GM18870 (cell line): ENCODE results near the gene HOXD9.

Experiments
- ATAC-seq: cut with Tn5 transposase; IDR thresholded peaks from one replicate; pipeline ENCODE4 v1.9.1; 2021; ENCODE audit warnings: moderate library complexity; ENCODE audit not compliant: unreplicated experiment

HOXD9 gene

DNA sequence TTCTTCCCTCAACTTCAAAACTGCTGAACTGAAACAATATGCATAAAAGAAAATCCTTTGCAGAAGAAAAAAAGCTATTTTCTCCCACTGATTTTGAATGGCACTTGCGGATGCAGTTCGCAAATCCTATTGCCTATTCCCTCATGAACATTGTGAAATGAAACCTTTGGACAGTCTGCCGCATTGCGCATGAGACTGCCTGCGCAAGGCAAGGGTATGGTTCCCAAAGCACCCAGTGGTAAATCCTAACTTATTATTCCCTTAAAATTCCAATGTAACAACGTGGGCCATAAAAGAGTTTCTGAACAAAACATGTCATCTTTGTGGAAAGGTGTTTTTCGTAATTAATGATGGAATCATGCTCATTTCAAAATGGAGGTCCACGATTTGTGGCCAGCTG is 15.4 kb downstream of the HOXD9 start:
- no peak for ATAC-seq

DNA sequence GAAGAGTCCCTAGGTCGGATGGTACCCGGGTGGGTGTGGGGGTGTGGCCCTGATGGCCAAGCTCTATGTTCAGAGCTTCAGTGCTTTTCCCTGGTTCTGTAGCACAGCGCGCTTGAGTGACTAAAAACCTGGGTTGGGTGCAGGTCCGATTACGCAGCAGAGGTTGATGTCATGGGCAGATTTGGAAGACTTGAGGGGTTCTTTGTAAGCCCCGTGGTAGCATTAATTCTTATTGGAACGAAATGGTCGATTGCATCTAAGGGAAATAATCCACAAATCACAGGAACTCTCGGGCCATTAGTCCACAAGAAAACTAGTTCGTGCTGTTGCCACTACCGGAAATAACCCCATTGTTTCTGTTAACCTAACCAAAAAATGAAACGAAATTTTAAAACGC is 16.0 kb downstream of the HOXD9 start:
- ATAC-seq: no peak

GRCh38 chr2:176138923-176139660 is 16.6 kb downstream of the HOXD9 start:
- no peak for ATAC-seq

DNA sequence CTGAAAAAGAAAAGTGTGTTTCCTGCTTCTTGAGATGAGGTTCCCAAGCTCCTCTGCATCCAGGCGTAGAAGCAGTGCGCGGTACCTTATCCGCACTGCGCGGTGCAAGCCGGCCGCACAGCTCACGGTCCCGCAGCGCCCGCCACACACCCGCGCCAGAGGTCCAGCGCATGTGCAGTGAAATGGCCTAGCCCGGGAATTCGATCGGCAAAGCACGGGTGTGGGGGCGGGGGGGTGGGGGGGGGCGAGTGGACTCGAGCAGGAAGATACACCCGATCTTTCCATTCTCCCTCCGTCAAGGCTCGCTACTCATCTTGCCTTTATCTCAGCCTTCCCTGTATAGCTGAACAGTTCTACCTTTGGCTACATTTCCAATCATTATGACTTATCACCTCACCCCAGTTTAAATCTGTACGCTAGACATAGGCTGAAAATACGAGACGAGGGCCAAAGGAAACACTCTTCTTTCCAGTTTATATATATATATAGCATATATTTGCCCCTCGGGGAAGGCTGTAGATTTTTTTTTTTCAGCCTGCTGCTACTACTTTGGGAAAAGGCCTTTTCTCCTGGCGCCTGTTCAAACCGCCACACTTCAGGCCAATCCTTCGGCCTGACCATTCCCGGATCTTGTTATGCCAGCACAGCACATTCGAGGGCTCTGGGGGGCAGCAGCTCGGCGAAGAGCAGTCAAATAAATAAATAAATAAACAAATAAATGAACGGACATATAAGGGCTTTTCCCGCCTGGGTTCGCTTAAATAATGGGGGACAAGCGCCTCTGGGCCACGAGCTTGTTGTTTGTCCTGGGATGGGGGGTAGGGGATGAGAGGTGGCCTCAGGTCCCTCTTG is 17.4 kb downstream of the HOXD9 start:
- no peak for ATAC-seq

DNA sequence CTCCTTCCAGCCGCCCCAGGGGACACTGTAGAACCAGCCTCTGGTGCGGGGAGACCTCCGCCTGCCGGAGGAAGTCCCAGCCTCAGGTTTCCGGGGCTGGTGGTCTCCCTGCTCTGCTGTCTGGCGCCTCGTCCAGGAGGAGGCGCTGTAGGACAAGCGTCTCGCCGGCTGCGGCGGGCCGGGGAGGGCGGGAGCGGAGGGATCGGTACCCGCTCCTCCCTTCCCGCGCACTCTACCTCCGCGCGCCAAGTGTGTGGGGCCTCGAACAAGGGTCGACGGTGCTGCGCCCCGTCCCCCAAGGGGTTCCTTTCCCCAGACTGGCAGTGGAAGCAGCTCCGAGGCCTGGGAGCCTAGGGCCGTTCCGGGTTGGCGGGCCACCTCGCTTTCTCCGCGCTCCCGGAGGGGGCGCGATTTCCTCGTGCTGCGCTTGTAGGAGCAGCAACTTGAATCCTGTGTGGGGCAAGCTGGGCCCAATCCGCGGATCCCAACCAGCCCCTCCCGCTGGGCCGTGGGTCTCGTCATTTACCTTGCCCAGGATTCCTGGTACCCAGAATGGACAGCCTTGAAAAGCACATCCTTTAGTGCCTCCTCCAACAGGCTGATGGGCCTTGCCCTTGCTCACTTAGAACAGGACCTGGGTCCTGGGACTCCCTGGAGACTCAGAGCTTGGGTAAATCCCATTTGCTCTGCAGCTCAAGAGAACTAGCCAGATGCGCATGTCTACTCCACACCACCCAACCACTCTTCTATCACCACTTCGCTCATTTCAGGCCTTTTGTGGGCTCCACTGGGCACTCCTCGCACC is 18.2 kb downstream of the HOXD9 start:
- peak; percentile 83 for ATAC-seq

DNA sequence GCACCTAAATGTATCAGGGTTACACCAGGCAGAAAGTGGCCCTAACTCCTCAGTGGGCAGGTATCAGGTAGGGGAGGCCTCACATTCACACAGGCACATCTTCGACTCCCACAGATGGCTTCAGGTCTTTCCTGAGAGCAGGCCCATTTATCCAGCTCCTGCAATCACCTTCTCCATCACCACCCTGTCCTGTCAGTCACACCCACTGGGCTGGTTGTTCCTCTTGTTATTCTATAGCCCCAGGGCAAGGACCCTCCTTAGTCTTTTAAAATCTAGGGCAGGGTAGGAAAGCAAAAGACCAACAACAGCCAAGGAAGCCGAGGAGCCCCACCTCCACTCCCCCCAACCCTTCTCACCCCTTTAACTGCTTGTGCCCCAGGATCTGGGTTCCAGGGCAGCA is 19.8 kb downstream of the HOXD9 start:
- ATAC-seq: no peak

GRCh38 chr2:176145085-176145969 is 22.8 kb downstream of the HOXD9 start:
- ATAC-seq: no peak

DNA sequence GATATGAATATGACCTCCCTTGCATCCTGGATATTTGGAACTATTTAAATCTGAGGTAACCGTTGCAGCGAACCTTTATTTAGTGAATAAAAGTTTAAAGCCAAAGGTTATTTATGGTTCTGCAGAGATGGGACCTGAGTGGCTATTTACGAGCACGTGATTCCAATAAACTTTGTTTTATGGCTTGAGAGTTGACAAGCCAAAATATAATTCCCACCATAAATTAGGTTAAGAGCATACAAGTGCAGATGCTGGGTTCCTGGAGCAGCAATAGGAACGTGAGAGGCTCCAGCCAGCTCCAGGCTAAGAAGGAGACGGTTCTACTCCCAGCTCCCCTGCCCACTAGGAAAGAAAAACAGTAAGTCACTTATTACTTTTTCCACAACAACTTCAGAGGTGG is 23.6 kb downstream of the HOXD9 start:
- no peak for ATAC-seq

DNA sequence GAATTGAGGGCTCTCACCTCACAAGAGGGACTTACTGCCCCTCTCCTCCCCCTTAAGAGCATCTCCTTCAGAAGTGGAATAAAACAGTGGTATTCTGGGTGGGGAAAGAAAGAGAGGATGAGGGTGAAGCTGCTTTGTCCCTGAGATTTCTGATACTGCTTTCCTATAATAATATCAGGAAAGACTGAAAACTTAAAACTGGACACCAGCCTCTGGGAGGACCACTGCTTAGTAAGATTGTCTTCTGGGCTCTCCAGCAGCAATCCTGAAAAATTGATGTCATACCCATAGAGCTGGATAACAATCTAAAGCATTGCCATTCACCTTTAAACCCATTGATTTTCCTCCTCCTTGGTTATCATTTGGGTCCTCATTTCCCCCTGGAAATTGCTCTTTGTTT is 24.1 kb downstream of the HOXD9 start:
- ATAC-seq: no peak

DNA sequence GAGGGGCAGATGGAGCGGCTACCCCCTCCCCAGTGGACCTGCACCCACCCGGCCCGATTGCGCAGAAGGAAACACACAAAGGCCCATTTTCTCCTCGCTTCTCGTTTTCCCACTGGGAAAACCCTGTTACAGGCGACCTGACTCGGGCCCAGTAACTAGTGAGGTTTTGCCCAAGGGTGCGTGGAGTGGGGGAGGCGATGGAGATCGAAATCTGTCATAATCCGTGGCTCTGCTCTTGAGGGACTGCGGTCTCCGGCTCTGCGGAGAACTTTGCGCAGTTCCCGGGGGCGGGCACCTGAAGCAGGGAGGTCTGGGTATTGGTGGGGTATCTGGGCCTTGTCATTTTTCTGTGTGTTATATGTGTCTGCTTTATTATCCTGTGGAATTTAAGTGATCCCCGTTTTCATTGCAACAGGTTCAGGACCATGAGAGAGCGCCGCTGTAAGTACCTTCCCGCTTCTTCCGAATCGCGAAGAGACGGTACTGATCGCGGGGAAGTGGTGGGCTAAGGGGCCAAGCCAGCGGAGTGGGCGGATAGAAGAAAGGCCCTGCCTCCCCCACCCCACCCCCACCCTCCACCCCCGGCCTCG is 24.8 kb downstream of the HOXD9 start:
- ATAC-seq: no peak

DNA sequence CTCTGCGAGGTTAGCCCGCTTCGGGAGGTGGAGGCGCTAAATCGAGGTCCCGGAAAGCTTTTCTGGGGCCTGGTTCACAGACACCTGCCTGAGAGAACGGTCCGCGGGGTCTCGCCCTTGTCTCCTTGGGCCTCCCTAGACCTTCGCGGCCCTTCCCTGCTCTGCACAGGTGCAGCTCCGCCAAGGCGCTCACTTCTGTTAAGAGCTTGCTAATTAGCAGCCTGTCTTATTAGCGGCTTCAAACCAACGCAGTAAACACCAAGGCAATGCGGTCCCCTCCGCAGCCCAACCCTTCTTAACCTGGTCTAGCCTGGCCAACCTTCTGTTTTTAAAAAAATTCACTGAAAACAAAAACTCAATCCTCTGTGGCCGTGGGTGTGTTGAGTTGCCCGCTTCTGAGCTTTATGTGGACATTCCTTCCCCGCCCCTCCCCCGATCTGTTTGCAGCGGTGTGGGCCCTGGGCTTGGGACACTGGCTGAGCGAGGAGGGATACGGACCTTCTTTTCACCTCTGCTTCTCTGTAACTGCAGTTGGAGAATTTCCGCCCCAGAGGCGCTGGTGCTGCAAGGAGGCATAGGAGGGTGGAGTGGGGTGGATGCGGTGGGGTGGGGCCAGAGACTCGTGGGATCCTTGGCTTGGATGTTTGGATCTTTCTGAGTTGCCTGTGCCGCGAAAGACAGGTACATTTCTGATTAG is 25.4 kb downstream of the HOXD9 start:
- ATAC-seq: no peak

GRCh38 chr2:176148751-176149421 is 26.4 kb downstream of the HOXD9 start:
- ATAC-seq: no peak

DNA sequence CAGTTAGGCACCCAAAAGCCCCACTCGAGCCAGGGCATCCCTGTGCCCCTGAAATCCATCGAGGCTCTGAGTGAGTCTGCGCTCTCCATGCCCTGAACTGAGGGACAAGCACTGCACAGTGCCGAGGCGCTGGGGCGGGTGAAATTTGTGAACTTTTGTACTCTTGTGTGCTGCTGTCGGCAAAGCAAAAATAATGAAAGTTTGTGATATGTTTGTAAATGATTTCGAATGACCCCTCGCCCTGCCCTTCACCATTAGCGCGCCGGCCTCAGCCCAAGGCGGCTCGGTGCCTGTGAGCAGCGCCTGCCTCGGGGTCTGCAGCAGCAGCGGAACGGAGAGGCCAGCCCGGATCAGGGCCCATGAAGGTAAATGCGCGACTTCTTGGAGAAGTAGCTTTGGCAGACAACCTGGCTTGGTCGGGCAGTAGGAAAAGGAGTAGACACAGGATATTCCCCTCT is 27.0 kb downstream of the HOXD9 start:
- no peak for ATAC-seq

DNA sequence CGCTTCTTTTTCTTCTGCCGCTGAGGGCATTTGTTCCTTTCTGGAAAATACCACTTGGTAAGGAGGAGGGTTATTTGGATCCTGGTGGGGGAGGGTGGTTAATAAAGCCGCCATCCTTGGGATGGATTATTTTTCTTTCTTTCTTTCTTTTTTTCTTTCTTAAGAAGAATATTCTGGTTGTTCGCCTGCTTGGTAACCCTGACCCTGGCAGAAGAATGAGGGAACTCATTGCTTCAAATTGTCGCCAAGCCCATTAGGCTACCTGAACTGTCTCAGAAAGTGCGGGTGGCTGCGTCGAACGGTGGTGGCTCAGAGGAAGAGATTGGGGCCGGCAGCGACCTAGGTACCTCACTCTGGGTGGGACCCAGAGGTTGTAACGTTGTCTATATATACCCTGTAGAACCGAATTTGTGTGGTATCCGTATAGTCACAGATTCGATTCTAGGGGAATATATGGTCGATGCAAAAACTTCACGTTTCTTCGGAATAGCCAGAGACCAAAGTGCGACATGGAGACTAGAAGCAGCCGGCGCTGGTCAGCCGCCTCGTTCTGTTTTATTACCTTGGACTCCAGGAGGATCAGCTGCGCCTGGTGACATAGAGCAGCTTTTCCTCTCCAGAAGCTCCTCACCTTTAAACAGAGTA is 27.5 kb downstream of the HOXD9 start:
- ATAC-seq: no peak

GRCh38 chr2:176150584-176151441 is 28.3 kb downstream of the HOXD9 start:
- no peak for ATAC-seq

DNA sequence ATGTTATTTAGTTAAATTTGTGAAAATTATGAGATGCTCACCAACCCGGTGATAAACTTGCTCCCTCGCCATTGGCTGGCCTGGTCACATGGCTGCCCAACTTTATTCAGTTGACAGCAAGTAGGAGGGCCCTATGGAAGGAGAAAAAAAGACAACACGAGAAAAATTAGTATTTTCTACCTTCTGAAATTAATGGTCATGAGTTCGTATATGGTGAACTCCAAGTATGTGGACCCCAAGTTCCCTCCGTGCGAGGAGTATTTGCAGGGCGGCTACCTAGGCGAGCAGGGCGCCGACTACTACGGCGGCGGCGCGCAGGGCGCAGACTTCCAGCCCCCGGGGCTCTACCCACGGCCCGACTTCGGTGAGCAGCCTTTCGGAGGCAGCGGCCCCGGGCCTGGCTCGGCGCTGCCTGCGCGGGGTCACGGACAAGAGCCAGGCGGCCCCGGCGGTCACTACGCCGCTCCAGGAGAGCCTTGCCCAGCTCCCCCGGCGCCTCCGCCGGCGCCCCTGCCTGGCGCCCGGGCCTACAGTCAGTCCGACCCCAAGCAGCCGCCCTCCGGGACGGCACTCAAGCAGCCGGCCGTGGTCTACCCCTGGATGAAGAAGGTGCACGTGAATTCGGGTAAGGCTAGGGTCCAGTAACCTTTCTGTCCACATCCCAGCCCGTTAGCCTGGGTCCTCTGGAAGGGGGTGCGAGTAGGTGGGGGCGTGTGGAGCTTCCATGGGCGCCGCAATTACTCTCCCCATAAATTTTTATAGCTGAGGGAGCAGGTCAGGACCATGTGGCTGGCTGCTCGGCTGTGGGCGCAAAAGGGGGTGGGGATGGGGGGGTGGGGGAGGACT is 29.1 kb downstream of the HOXD9 start, which contains the start of gene HOXD4:
TSS of gene HOXD4 (plus strand) at position 109 of the 846 bp plus-strand sequence. CDS start at position 193, 84 bp downstream.
- ATAC-seq: no peak
